ENCODE results near the gene SELP.

Gene SELP

DNA sequence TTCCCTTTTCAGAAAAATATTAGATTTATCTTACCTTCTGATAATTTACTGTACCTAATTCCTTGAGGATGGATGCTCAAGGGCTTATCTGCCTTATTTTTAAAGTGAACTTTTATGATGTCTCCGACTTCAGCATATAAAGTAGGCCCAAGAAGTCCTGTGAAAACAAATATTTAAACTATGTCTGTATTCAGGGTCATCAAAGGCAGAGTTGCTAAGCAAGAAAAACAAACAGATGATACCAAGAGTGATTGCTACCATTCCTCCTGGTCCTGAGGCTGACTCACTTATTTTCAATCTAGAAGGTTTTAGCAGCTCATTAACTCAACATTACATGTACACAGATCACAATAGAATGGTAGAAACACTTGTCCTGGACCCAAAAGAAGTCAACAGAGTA, 57.7 kb downstream of the SELP start:
- peak; percentile 74 for DNase-seq

DNA sequence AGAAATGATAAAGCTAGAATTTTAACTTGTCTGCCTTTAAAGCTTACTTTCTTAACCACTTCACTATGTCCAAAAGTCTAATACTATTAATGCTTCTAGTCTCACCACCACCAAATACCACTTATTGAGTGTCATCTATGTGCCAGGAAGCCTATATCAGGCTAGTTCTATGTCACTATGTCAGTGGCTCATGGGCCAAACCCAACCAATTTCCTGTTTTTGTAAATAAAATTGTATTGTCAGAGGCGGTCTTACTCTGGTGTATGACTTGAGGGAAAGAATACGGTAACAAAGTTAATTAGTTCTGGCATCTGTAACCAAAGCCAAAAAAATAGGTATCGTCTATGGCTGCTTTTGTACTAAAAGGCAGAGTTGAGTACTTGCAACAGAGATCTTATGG, 58.5 kb downstream of the SELP start:
- peak; percentile 66 for DNase-seq

DNA sequence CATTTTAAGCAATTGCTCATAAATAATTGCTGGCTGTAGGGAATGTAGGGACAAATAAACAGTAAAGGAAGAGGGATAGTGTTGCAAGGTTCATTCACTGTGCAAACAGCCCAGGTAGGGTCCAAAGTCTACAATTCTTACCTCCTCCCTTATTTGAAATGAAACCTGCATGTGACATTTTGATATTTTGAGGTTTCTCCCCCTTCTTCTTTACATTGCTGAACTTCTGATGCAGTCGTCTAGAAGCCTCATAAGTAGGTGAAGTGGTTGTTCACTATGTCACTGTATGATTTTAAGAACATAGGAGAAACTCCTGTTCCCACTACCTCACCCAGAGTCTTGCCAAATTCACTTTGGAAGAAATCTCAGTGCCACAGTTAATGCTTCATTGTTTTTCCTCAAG, 59.8 kb downstream of the SELP start:
- no peak for DNase-seq

DNA sequence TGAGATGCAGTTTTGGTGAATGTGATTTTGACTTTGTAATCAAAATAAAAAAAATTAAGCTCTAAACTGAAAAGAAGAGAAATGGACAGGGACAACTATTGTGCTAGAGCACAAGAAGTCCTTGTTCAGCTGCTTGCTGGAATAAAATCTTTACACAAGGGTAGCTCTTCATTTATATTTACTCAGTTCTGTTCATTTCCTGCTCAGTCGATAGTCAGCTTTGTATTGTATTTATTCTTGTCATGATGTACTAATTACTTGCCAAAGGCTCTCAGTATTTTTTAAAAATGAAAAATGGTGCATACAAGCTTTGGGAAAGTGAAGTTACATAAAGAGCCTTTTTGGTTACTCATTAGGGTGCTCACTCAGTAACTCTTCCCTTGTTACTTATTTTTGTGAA, 61.4 kb downstream of the SELP start:
- DNase-seq = no peak

DNA sequence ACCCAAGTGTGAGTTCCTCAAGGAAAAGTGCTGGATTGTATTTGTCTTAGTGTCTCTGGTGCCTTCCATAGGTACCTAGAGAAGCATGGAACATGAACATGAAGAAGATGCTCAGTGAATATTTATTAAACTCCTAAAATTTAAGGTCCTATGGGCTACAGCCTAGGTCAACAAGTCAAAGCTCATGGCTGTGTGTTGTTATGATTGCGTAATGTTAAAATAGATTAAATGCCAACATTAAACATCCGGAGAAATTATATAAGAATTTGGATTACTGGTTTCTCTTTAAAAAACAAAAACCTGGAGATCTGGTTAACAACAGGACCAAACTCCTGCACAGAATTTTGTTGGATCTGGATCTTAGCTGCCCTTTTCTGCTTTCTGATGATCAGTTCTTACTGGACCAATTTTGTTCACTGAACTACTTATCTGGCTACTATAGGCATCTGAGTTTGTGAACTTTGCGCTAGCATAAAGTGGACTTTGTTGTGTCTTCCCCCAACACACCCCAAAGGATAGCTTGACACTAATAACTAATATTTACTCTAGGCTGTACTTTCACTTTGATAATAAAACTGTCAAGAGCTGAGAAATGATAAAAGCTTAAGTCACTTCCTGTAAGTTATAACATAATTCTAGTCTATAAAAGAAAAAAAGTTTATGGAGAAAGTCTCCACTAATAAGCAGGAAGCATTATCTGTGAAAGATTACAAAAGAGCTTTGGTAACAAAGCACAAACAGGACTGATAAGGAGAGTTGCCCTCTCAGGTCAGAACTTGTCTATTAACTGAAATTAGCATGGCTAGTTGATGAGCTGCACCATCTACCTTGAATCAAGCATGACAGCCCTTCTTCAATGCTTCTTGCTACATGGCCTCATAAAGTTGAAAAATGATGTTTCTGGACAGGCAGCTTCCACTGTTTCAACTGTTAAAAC, 64.3 kb downstream of the SELP start:
- no peak for DNase-seq

DNA sequence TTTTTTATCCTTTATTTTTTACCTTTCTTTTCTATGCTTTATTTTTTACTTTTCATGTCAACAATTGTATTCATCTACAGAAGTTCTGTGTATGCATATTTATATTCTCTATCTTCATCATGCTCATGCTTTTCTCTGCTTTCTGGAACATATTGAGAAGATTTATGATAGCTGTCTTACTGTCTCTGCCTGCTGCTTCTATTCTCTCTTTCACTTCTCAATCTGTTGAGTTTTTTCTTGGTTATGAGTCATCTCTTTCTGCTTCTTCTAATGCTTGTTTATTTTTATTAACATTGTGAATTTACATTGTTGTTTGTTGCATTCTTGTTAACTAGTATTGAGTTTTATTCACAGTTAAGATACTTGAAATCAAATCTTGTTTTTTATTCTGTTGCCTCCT, 66.3 kb downstream of the SELP start:
- DNase-seq = no peak

DNA sequence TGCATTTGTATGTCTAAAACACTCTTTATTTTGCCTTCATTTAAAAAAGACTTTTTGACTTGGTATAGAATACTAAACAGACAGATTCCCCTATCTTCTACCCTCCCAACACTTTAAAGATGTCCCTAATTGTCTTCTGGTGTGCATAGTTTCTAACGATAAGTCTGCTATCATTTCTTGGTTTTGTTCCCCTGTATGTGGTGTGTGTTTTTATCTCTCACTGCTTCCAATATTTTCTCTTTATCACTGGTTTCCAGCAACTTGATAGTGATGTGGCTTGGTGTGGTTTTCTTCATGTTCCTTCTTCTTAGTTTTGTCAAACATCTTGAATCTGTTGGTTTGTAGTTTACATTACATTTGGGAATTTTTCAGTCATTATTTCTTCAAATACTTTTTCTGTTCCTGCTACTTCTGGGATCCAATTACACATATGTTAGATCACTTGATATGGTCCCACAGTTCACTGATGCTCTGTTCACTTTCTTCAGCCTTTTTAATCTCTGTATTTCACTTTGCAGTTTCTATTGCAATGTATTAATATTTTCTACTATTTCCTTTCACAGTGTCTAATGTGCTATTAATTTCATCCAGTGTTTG, 66.8 kb downstream of the SELP start:
- no peak for DNase-seq

DNA sequence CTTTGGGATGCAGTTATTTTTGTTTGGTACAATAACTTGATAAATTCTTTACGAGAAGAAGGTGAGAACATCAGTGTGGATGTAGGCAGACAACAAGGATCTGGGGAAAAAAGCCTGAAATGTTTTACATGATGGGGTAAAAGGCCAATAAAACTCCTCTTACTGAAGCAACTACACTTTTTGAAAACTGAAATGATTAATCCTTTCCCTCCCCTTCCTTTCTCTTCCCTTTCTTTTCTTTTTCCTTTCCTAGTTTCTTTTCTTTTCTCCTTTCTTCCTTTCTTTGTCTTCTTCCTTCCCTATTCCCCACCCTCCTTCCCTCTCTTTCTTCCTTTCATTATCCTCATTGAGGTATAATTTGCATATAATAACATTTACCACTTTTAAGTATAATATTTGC, 68.2 kb downstream of the SELP start:
- no peak for DNase-seq

DNA sequence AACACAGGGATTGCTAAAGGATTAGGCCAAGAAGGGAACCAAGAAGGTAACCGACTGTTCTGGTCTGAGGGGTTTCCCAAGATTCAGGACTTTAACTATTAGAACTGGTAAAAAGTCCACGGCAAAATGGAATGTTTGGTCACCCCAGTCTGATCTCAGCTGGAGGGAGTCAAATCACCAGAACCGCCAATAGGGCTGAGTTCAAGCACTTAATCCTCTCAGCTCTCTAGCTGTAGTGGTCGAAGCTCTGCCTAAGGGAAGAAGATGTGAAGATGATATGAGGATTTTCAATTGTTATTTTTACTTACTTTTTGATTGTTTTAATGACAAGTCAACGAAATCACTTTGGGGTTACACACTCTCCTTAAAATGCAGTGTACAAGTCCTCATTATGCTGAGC, 72.8 kb downstream of the SELP start:
- no peak for DNase-seq

DNA sequence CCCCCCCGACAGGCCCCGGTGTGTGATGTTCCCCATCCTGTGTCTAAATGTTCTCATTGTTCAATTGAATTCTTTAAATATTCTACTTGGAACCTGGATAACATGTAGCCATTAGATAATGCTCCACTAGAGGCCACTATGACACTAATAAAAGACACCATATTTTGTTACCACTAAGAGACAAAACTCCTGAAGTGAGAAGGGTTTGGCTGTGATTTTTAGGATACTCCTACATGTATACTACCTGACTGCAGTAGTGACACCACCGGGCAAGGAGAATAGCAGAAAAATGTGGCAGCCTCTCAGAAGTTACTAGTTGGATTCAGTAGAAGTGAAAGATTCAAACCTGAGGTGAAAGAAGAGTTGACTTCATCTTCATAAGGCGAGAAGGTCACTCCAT, 79.6 kb downstream of the SELP start:
- peak; percentile 56 for DNase-seq

DNA sequence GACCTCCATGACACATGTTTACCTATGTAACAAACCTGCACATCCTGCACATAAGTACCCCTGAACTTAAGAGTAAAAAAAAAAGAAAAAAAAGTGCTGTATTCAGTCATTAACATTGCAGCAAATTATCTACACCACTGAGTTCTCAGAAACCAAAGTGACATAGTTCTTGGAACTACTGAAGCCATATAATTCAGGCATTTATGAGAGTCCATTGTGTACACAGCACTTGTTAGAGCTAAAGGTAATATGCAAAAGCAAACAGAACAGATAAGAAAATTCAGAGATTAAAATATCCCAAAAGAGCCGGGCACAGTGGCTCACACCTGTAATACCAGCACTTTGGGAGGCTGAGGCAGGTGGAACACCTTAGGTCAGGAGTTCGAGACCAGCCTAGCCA, 81.6 kb downstream of the SELP start:
- no peak for DNase-seq

DNA sequence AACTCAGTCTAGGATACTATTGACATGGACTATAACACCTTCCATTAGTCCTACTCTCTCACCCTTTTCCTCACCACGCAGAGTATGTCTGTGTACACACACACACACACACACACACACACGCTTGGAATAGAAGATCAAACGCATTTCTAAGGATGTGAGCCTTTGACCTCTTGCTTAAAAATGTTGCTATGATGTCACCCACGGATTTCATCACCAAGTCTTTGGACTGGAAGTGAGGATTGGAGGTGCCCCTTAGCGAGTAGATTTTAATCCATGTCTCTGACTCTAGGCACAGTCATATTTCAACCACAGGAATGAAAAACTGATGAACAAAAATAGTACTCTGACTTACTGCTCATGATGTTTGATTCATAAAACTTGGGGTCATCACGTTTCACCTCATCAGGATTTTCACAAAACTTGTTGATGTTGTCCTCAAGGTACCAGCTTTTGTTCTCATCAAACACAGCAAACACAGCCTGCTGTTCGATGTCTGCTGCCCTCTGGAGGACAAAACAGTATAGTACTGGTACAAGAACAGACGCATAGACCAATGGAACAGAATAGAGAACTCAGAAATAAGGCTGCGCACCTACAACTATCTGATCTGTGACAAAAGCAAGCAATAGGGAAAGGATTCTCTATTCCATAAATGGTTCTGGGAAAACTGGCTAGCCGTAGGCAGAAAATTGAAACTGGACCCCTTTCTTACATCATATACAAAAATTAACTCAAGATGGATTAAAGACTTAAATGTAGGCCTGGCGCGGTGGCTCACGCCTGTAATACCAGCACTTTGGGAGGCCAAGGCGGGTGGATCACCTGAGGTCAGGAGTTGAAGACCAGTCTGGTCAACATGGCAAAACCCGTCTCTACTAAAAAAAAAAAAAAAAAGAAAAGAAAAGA, 83.6 kb downstream of the SELP start:
- peak; percentile 73 for DNase-seq

DNA sequence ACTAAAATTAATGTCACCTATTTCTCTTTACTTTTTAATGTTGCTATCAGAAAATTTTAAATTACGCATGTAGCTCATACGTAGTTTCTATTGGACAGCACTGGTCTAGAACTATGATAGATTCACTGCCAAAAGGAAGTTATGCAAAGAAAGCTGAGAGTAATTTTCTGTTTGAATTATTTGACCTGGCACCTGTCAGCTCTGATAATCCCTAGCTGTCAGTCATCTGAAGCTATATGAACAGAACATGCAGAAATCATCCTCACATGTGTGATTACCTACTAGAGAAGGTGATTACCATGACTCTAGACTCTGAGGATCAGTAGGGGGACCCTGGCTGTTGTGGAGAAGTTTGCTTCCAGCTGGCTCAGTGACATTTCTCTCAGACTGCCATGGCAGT, 84.5 kb downstream of the SELP start:
- DNase-seq = no peak

DNA sequence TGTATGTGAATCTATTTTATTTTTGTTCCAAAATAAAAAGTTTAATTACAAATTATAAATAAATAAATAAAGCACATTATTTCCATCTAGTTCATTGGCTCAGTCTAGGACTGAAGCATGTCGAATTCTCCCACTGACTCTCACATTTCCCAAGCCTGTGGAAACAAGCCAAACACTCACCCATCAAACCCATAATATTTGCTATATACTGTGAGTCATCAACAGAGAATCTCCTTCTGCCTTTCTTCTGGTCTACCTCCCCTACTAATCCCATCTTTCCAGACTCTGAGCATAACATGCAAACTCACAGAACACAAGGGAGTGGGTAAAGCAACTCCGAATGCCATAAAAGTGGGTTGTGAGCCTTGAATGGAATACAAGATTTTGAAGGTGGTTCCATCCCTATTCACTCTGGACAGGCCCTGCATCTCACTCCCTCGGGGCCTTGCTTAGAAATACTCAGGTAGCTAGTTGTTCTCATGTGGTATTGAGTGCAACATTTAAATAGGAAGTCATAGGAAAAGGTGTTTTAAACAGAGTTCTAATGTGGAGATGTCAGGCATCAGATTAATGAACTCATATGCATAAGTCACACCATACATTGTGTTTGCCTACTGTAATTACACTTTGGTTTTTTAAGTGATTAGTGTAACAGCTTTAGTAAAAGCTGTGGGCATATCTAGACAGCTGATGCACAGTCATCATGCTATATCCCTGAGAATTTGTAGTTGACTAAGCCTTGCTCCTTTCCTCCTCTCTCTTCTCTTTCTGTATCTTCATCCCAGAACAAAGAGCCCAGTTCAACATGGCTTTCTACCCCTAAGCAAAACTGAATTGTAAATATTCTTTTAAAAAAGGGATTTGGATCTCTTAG, 90.7 kb downstream of the SELP start:
- DNase-seq = no peak
